ENCODE measurements around the gene MYT1. TPM values are rescaled to one million over a fixed set of nuclear protein-coding genes. Genes with fewer than 3 reads are reported as not detected.

MYT1 gene
- total and polyA plus RNA-seq, 4 donors = under 0.01 to 6.5 (median 0.08) TPM

- no peak overlapping the region for H3K27ac ChIP-seq (ENCODE audit: low read depth in 1 of 2, low read length in 2 of 2)
- H3K9ac ChIP-seq (ENCODE audit: low read depth in 1 of 2, low read length in 2 of 2) = no peak overlapping the region
- no peaks in the 10 kb centered on the region for H3K27me3 ChIP-seq (ENCODE audit: control insufficient read depth in 4 of 4, insufficient read depth in 4 of 4, low read length in 3 of 4)
- no peak overlapping the region for H3K4me3 ChIP-seq (ENCODE audit: low read depth in 1 of 3, low read length in 3 of 3)
- 92% methylated on average over 9 of the region's 9 CpGs for WGBS
- H3K36me3 ChIP-seq (ENCODE audit: control insufficient read depth in 4 of 4, insufficient read depth in 3 of 4, low read depth in 1 of 4, low read length in 3 of 4) = no peaks in the 10 kb centered on the region
- DNase-seq (ENCODE audit: low spot score) = no peak
- no peaks in the 10 kb centered on the region for H3K9me3 ChIP-seq (ENCODE audit: control insufficient read depth in 4 of 4, low read length in 3 of 4)
- peaks cover 0 to 11% (median 10%) of the 10 kb centered on the region in 4 donors for H3K4me1 ChIP-seq (ENCODE audit: control insufficient read depth in 4 of 4, insufficient read depth in 4 of 4, low read length in 3 of 4)
- no peak for TF ChIP-seq HNF4A (conservative IDR thresholded peaks at IDR 0.05)
- TF ChIP-seq SP1 (IDR thresholded peaks at IDR 0.05) = no peak
- TF ChIP-seq, protein P1, sequence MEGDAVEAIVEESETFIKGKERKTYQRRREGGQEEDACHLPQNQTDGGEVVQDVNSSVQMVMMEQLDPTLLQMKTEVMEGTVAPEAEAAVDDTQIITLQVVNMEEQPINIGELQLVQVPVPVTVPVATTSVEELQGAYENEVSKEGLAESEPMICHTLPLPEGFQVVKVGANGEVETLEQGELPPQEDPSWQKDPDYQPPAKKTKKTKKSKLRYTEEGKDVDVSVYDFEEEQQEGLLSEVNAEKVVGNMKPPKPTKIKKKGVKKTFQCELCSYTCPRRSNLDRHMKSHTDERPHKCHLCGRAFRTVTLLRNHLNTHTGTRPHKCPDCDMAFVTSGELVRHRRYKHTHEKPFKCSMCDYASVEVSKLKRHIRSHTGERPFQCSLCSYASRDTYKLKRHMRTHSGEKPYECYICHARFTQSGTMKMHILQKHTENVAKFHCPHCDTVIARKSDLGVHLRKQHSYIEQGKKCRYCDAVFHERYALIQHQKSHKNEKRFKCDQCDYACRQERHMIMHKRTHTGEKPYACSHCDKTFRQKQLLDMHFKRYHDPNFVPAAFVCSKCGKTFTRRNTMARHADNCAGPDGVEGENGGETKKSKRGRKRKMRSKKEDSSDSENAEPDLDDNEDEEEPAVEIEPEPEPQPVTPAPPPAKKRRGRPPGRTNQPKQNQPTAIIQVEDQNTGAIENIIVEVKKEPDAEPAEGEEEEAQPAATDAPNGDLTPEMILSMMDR (IDR thresholded peaks at IDR 0.05; ENCODE audit: low read depth, low read length, missing input control) = no peak
- no peak for TF ChIP-seq FOXA2 (IDR thresholded peaks at IDR 0.05)
- no peak for TF ChIP-seq YY1 (IDR thresholded peaks at IDR 0.05)
- TF ChIP-seq, protein P2, sequence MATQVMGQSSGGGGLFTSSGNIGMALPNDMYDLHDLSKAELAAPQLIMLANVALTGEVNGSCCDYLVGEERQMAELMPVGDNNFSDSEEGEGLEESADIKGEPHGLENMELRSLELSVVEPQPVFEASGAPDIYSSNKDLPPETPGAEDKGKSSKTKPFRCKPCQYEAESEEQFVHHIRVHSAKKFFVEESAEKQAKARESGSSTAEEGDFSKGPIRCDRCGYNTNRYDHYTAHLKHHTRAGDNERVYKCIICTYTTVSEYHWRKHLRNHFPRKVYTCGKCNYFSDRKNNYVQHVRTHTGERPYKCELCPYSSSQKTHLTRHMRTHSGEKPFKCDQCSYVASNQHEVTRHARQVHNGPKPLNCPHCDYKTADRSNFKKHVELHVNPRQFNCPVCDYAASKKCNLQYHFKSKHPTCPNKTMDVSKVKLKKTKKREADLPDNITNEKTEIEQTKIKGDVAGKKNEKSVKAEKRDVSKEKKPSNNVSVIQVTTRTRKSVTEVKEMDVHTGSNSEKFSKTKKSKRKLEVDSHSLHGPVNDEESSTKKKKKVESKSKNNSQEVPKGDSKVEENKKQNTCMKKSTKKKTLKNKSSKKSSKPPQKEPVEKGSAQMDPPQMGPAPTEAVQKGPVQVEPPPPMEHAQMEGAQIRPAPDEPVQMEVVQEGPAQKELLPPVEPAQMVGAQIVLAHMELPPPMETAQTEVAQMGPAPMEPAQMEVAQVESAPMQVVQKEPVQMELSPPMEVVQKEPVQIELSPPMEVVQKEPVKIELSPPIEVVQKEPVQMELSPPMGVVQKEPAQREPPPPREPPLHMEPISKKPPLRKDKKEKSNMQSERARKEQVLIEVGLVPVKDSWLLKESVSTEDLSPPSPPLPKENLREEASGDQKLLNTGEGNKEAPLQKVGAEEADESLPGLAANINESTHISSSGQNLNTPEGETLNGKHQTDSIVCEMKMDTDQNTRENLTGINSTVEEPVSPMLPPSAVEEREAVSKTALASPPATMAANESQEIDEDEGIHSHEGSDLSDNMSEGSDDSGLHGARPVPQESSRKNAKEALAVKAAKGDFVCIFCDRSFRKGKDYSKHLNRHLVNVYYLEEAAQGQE (IDR thresholded peaks at IDR 0.05) = no peak
- TF ChIP-seq, protein P3, sequence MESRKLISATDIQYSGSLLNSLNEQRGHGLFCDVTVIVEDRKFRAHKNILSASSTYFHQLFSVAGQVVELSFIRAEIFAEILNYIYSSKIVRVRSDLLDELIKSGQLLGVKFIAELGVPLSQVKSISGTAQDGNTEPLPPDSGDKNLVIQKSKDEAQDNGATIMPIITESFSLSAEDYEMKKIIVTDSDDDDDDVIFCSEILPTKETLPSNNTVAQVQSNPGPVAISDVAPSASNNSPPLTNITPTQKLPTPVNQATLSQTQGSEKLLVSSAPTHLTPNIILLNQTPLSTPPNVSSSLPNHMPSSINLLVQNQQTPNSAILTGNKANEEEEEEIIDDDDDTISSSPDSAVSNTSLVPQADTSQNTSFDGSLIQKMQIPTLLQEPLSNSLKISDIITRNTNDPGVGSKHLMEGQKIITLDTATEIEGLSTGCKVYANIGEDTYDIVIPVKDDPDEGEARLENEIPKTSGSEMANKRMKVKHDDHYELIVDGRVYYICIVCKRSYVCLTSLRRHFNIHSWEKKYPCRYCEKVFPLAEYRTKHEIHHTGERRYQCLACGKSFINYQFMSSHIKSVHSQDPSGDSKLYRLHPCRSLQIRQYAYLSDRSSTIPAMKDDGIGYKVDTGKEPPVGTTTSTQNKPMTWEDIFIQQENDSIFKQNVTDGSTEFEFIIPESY (IDR thresholded peaks at IDR 0.05) = no peak
- no peak for TF ChIP-seq ATF3 (IDR thresholded peaks at IDR 0.05)
- TF ChIP-seq EGR1 (IDR thresholded peaks at IDR 0.05; ENCODE audit: low read depth in 2 of 2) = no peak
- TF ChIP-seq GABPA (IDR thresholded peaks at IDR 0.05 in 1 of 2, conservative IDR thresholded peaks at IDR 0.05 in 1 of 2) = no peak
- TF ChIP-seq RAD21 (IDR thresholded peaks at IDR 0.05) = no peak
Observed at GRCh38 chr20:64198347-64198746, 34.1 kb downstream of the MYT1 start.

DNA sequence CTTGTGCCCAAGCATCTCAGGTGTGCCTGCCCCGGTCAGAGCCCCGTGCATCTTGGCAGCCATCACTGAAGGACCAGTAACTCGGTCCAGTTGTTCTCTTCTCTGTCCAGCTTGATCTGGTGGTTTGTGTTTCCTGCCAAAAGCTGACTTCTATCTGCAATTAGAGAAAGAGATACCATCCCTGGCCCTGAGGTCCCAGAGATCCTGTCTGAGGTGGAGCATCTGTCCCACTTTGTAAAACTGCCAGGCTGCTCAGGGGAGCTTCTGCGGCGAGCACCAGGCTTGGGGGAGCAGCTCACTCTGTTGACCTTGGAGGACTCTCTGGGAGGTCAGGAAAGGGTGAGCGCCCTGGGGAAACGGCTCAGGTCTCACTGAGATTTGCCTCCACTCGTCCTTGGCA is 35.1 kb downstream of the MYT1 start:
- Histone ChIP-seq H3K9me3 (ENCODE audit: control insufficient read depth in 4 of 4, low read length in 3 of 4) (no peaks in the 10 kb centered on the region), H3K36me3 (ENCODE audit: control insufficient read depth in 4 of 4, insufficient read depth in 3 of 4, low read depth in 1 of 4, low read length in 3 of 4) (no peaks in the 10 kb centered on the region), H3K9ac (ENCODE audit: low read depth in 1 of 2, low read length in 2 of 2) (no peak overlapping the region), H3K4me1 (ENCODE audit: control insufficient read depth in 4 of 4, insufficient read depth in 4 of 4, low read length in 3 of 4) (peaks cover 0 to 11% (median 10%) of the 10 kb centered on the region in 4 donors), H3K27me3 (ENCODE audit: control insufficient read depth in 4 of 4, insufficient read depth in 4 of 4, low read length in 3 of 4) (no peaks in the 10 kb centered on the region), H3K4me3 (ENCODE audit: low read depth in 1 of 3, low read length in 3 of 3) (no peak overlapping the region), H3K27ac (ENCODE audit: low read depth in 1 of 2, low read length in 2 of 2) (no peak overlapping the region)
- 80% methylated on average over 8 of the region's 8 CpGs for WGBS
- DNase-seq (ENCODE audit: low spot score) = no peak
- no peak for TF ChIP-seq RXRA (IDR thresholded peaks at IDR 0.05)
- TF ChIP-seq, protein P3 (IDR thresholded peaks at IDR 0.05) = no peak
- TF ChIP-seq FOXA2 (IDR thresholded peaks at IDR 0.05) = no peak
- TF ChIP-seq ATF3 (IDR thresholded peaks at IDR 0.05) = no peak
- no peak for TF ChIP-seq FOXA1 (IDR thresholded peaks at IDR 0.05)
- TF ChIP-seq EGR1 (IDR thresholded peaks at IDR 0.05; ENCODE audit: low read depth in 2 of 2) = no peak
- no peak for TF ChIP-seq HNF4A (conservative IDR thresholded peaks at IDR 0.05)
- no peak for TF ChIP-seq YY1 (IDR thresholded peaks at IDR 0.05)
- TF ChIP-seq, protein P1 (IDR thresholded peaks at IDR 0.05; ENCODE audit: low read depth, low read length, missing input control) = no peak
- TF ChIP-seq NR2F2 (IDR thresholded peaks at IDR 0.05) = no peak
- TF ChIP-seq SP1 (IDR thresholded peaks at IDR 0.05) = no peak
